Hippocampal formation (tissue), 2 donors: ENCODE measurements around the gene SPDYA.
"Not testable (repeated sequence)": the region's sequence is repeated elsewhere in the genome, so short reads cannot be mapped to it uniquely, and the experiment has no call there.

ENCODE experiments used
- DNase-seq, 2 donors: peaks; one replicate each; lab custom pipeline; 2025; lab: John Stamatoyannopoulos, UW

The SPDYA gene

GRCh38 chr2:28810384-28811285 is at the start of gene SPDYA:
Gene SPDYA, plus strand, starts transcription at chr2:28810834. Its CDS starts 5,181 bp downstream, at chr2:28816015.
- peak in 1 of 2 donors; percentile 22 for DNase-seq

GRCh38 chr2:28761420-28761819 is 49.2 kb upstream of the SPDYA start:
- DNase-seq: no peak

GRCh38 chr2:28764909-28765711 is 45.5 kb upstream of the SPDYA start:
- DNase-seq: no peak

- no peak for DNase-seq
Measured at GRCh38 chr2:28766070-28766469, 44.6 kb upstream of the SPDYA start.

GRCh38 chr2:28767337-28767736 is 43.3 kb upstream of the SPDYA start:
- no peak for DNase-seq

- no peak for DNase-seq
Measured at GRCh38 chr2:28768422-28768821, 42.2 kb upstream of the SPDYA start.

GRCh38 chr2:28768952-28769351 is 41.7 kb upstream of the SPDYA start:
- DNase-seq: no peak

GRCh38 chr2:28772351-28772750 is 38.3 kb upstream of the SPDYA start:
- no peak for DNase-seq

- DNase-seq: no peak
Measured at GRCh38 chr2:28776471-28776870, 34.2 kb upstream of the SPDYA start.

GRCh38 chr2:28778392-28778791 is 32.2 kb upstream of the SPDYA start:
- no peak for DNase-seq

- DNase-seq: no peak
Measured at GRCh38 chr2:28779001-28779400, 31.6 kb upstream of the SPDYA start.

GRCh38 chr2:28780496-28780895 is 30.1 kb upstream of the SPDYA start:
- no peak for DNase-seq

- DNase-seq: no peak
Measured at GRCh38 chr2:28782423-28782822, 28.2 kb upstream of the SPDYA start.

GRCh38 chr2:28784570-28784969 is 26.1 kb upstream of the SPDYA start:
- not testable (repeated sequence) for DNase-seq

- DNase-seq: no peak
Measured at GRCh38 chr2:28796620-28797019, 14.0 kb upstream of the SPDYA start.

GRCh38 chr2:28801726-28802125 is 8.9 kb upstream of the SPDYA start:
- DNase-seq: no peak

GRCh38 chr2:28802975-28803429 is 7.6 kb upstream of the SPDYA start:
- DNase-seq: no peak

- no peak for DNase-seq
Measured at GRCh38 chr2:28809927-28810326, 707 bp upstream of the SPDYA start.

GRCh38 chr2:28818053-28818452 is 7.4 kb downstream of the SPDYA start:
- DNase-seq: no peak

GRCh38 chr2:28821295-28821958 is 10.8 kb downstream of the SPDYA start:
- no peak for DNase-seq

- DNase-seq: no peak
Measured at GRCh38 chr2:28822036-28822435, 11.4 kb downstream of the SPDYA start.

GRCh38 chr2:28824207-28824606 is 13.6 kb downstream of the SPDYA start:
- DNase-seq: no peak
